Measurements from ENCODE around the gene BTBD19. TPM values are rescaled to one million over a fixed set of nuclear protein-coding genes. Genes with fewer than 3 reads are reported as not detected.

The BTBD19 gene
- total and polyA plus RNA-seq, 2 of the 8 experiments (the other 6 are each of a cell fraction or from before 2014, with no cell fraction given), result 1.1 TPM

GRCh38 chr1:44806704-44807363 is 1.5 kb upstream of the BTBD19 start, which contains the start of gene DYNLT4 (continued):
- TF ChIP-seq RNF2 (IDR thresholded peaks at IDR 0.05; ENCODE audit: borderline replicate concordance, low read depth, low read length, missing control alignments, poor library complexity, severe bottlenecking) (no peak), TCF12 (IDR thresholded peaks at IDR 0.05; ENCODE audit: low read depth, low read length) (no peak), YY1 (IDR thresholded peaks at IDR 0.05; ENCODE audit: low read depth, low read length) (0 out of 2 replicates have a peak, but pooled peaks have one; percentile 13), CHD1 (IDR thresholded peaks at IDR 0.05; ENCODE audit: low read depth, low read length) (no peak)

Measured in H1 (cell line).